ENCODE results near the gene MITF.

MITF gene

DNA sequence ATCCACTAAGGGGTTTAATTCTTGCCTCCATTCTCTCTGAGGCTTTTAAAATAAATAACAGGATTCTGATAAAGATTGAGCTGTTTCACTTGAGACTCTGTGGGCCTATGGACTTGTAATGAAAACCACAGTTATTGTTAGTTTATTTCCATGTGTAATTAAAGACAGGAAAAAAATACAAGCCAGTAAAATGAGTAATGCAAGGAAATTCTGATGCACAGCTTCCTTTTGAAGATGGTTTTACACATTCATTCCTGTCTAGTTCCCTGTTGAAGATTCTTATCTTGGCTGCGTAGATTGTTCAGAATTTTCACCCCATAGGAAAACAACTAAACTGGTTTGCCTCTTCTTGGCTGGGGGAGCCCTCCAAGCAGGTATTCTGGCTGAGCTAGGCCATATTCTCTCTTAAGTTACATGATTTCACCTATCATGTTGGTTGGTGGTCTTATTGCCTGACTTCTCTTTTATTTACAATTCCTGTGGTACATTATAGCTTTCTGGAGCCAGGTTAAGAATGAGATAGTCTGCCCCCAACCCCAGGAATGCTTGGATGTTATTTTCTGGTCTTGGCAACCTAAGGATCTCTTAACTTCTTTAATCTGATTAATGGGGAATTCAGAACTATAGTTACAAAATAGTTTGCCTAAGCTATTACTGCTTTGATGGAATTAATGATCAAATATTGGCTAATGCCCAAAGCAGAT lies 67.6 kb downstream of the MITF start:
- in situ Hi-C loops (cut with HindIII; ENCODE audit: low sequenced_read_pairs), result loop anchor here (5.0 kb wide), 1 partner anchor 40 kb away; no protein-coding TSS in a partner anchor
- no peak for TF ChIP-seq CTCF (IDR thresholded peaks at IDR 0.05; ENCODE audit: low read depth, low read length, missing control alignments)
- H3K4me3 ChIP-seq (ENCODE audit: low read depth, low read length), result no peak overlapping the region
- peak; percentile 55 for DNase-seq (ENCODE audit: low read depth)

GRCh38 chr3:69807674-69808073 lies 68.4 kb downstream of the MITF start:
- no peak overlapping the region for H3K4me3 ChIP-seq (ENCODE audit: low read depth, low read length)
- no peak for DNase-seq (ENCODE audit: low read depth)
- TF ChIP-seq CTCF (IDR thresholded peaks at IDR 0.05; ENCODE audit: low read depth, low read length, missing control alignments), result no peak
- in situ Hi-C loops (cut with HindIII; ENCODE audit: low sequenced_read_pairs), result loop anchor here (5.0 kb wide), 1 partner anchor 40 kb away; no protein-coding TSS in a partner anchor

DNA sequence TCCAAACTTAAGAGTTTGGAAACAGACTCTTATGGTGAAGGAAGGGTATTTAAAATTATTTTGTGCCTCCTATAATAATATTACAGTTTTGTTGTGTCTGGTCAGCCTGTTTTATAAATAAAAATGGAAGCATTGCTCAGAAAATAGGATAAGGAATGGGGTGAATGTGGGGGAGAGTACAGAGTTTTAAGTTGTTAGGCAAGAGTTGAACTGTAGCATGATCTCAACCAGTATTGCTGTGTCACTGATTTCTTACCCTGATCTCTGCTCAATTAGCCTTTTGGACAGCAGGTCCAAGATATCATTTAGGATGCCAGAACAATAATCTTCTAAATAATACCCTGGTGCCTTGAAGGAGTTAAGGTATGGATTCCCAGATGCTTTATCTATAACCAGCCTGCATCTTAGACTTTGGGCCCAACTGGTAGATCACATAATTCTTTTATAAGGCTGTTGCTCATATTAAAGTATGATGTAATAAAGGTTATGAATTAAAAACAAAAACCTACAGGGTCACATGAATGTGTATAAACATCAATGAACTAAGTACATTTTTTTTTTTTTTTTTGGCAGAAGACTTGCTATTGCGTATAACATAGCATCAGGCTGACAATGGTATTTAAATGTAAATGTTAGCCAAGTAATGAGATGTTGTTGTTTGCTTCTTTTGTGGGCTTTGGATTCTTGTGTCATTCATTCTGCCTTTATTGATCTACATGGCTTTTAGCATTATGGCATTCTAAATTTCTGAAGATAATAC lies 70.0 kb downstream of the MITF start:
- H3K4me3 ChIP-seq (ENCODE audit: low read depth, low read length), result no peak overlapping the region
- DNase-seq (ENCODE audit: low read depth), result no peak
- in situ Hi-C loops (cut with HindIII; ENCODE audit: low sequenced_read_pairs), result loop anchor here (5.0 kb wide), 1 partner anchor 38 kb away; no protein-coding TSS in a partner anchor
- no peak for TF ChIP-seq CTCF (IDR thresholded peaks at IDR 0.05; ENCODE audit: low read depth, low read length, missing control alignments)

DNA sequence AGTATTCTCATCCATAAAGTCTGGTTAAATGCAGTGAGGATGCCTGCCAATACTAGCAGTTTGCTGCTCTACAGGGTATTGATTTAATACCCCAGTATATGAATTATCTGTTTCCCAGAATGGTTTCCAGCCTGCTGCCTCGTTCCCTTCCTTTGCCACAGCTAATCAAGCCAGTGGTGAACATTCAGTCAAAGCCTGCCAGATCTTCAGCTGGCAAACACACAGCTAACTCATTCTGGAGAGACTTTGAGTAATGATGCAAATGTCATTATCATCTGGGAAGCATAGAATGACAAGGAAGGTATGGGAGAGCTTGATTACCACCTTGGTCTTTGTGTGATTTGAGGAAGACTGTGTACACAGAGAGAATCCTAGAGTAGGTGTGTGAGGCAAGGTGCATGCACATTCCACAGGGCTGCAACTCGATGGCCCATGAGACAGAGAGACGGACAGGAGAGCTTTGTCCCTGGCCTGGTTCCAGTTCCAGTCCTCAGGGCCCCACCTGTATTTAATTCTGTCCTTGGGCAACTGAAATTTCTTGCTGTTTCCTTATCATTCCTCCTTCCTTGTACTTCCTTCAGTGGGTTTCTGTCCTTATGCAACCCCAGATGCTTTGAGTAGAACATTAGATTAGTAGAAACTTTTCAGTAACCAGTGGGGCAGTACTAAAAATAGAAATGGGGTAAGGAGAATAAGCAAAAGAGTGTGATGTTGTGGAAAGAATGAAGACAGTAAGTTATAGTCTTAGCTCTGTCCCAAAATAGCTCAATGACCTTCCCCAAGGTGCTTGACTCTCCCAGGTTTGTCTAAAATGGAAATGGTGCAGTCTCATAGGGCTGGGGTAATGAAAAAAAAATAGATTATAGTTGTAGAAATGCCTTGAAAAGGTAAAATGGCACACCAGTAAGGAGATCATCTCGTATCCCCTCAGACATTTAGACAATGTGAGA lies 72.5 kb downstream of the MITF start:
- DNase-seq (ENCODE audit: low read depth), result no peak
- TF ChIP-seq CTCF (IDR thresholded peaks at IDR 0.05; ENCODE audit: low read depth, low read length, missing control alignments), result no peak
- no peak overlapping the region for H3K4me3 ChIP-seq (ENCODE audit: low read depth, low read length)
- in situ Hi-C loops (cut with HindIII; ENCODE audit: low sequenced_read_pairs), result loop anchor here (5.0 kb wide), 1 partner anchor 99 kb away; no protein-coding TSS in a partner anchor

DNA sequence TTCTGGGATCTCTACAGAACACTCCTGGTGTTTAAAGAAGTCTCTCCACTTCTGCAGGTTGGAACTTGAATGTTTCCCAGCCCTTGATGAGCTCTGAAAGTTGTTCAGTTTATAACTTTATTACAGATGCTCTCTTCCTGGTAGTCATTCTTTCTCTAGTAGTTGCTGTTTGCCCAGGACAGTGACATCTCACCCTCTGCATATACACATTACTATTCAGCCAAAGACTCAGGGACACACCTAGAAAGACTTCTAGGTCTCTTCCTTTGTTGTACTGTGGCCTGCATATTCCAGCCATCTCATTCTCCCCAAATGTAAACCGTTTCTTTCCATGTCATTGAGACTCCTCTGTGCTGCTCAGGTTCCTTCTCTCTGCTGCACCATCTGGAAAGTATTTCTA lies 76.7 kb downstream of the MITF start:
- DNase-seq (ENCODE audit: low read depth), result no peak
- H3K4me3 ChIP-seq (ENCODE audit: low read depth, low read length), result no peak overlapping the region
- in situ Hi-C loops (cut with HindIII; ENCODE audit: low sequenced_read_pairs), result no loop called here
- no peak for TF ChIP-seq CTCF (IDR thresholded peaks at IDR 0.05; ENCODE audit: low read depth, low read length, missing control alignments)

- TF ChIP-seq CTCF (IDR thresholded peaks at IDR 0.05; ENCODE audit: low read depth, low read length, missing control alignments), result no peak
- no peak overlapping the region for H3K4me3 ChIP-seq (ENCODE audit: low read depth, low read length)
- no peak for DNase-seq (ENCODE audit: low read depth)
- in situ Hi-C loops (cut with HindIII; ENCODE audit: low sequenced_read_pairs), result no loop called here
Measured at GRCh38 chr3:69817988-69818387, 78.7 kb downstream of the MITF start.
